Epithelial cell of proximal tubule (primary cell): ENCODE results near the gene UCN2. TPM values are rescaled to one million over a fixed set of nuclear protein-coding genes. Genes with fewer than 3 reads are reported as not detected.

Source experiments
- DNase-seq: peaks from one replicate; pipeline ENCODE4 v3.0.0-alpha.2; 2011; ENCODE audit warnings: low read depth
- H3K4me3 ChIP-seq: 2 replicates; pipeline ENCODE4 v1.5.1; 2011; ENCODE audit warnings: low read depth, mild to moderate bottlenecking, low read length
- CTCF ChIP-seq: conservative IDR thresholded peaks from 2 replicates; pipeline ENCODE4 v1.5.1; 2012; ENCODE audit warnings: low read depth, mild to moderate bottlenecking, low read length
- total RNA-seq: library from RNA; depleted of rRNA; stranded (reverse); fragments of >200 nt; gene quantifications from 2 replicates; pipeline ENCODE4 v1.2.3, GENCODE V29; 2015

UCN2 gene
- total RNA-seq, 1 donor from 2014 or later, result 4.8 TPM

GRCh38 chr3:48567500-48567899 is 3.9 kb upstream of the UCN2 start:
- no peak overlapping the region for H3K4me3 ChIP-seq
- TF ChIP-seq CTCF, result no peak

GRCh38 chr3:48567090-48567489 is 3.5 kb upstream of the UCN2 start:
- TF ChIP-seq CTCF, result no peak
- H3K4me3 ChIP-seq, result no peak overlapping the region
- DNase-seq, result no peak

More at GRCh38 chr3:48567500-48567899, 3.9 kb upstream of the UCN2 start:
- DNase-seq, result no peak

- no peak for TF ChIP-seq CTCF
- H3K4me3 ChIP-seq, result no peak overlapping the region
- no peak for DNase-seq
Observed at GRCh38 chr3:48566401-48566760, 2.8 kb upstream of the UCN2 start.

GRCh38 chr3:48565591-48566400 is 2.2 kb upstream of the UCN2 start:
- DNase-seq, result no peak
- TF ChIP-seq CTCF, result no peak
- H3K4me3 ChIP-seq, result no peak overlapping the region

DNA sequence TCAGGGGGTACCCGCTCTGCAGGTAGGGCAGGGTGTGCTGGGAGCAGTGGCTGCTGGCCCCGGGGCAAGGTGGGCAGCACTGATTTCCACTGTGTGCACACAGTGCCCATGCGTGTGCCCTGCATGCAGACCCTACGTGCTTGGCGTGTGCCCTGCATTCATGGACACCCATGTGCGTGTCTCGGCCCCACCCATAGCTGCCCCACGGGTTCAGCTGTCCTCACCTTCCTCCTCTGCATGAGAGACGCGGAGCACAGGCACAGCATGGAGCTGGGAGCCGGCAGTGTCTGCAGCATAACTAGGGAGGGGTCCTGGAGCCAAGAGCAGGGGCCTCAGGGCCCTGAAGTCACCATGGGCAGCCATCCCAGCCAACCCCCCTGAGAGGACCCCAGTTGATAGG is 1.6 kb upstream of the UCN2 start:
- TF ChIP-seq CTCF, result no peak
- no peak overlapping the region for H3K4me3 ChIP-seq
- DNase-seq, result no peak

GRCh38 chr3:48564667-48565066 is 1.1 kb upstream of the UCN2 start:
- no peak overlapping the region for H3K4me3 ChIP-seq
- DNase-seq, result no peak
- no peak for TF ChIP-seq CTCF

GRCh38 chr3:48564022-48564421 is 441 bp upstream of the UCN2 start:
- H3K4me3 ChIP-seq, result no peak overlapping the region
- peak; percentile 5 for TF ChIP-seq CTCF
- no peak for DNase-seq
